Gastrocnemius medialis (tissue), 4 donors: ENCODE results near the gene BCL11B.

Experiments used
- POLR2A ChIP-seq, 2 donors: fragments of 450-650 bp; IDR thresholded peaks; one replicate each; pipeline ENCODE4 v1.6.1; 2017; ENCODE audit warnings: antibody characterized with exemption in 2 of 2, mild to moderate bottlenecking in 2 of 2, moderate library complexity in 2 of 2
- TF ChIP-seq, protein P1 (sequence below), 5 experiments: fragments of 450-650 bp in 3 of 5; fragments of 200-600 bp in 2 of 5; sonication (generic) in 2 of 5; IDR thresholded peaks in 4 of 5; conservative IDR thresholded peaks in 1 of 5; 1 replicate in 4 of 5; 2 replicates in 1 of 5; pipeline ENCODE4 v1.5.1; 2016 to 2019; ENCODE audit warnings: antibody characterized with exemption in 5 of 5, mild to moderate bottlenecking in 3 of 5, moderate library complexity in 3 of 5

DNA sequence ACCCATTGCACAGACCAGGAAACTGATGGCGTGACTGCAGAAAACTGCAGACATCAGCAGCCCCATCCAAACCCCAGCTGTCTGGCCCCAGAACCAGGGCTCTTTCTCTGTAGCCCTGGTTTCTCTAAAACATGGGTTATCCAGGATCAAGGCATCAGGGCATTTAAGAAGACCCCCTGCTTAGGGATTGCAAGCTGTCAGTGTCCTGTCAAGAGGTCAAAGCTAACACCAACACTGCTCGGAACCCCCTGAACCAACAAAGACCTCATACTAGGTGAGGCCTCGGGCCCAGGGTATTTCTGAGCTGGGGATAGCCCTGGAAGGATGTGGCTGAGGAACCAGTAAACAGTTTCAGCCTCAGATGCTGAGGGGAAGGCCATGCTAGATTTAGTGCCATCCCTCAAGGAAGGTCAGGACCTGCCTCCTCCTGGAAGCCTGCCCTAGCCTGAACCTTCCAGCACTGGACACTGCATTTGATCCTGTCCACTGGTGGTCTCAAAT is 39.2 kb downstream of the BCL11B start:
- TF ChIP-seq POLR2A (IDR thresholded peaks at IDR 0.05) = no peak
- TF ChIP-seq, protein P1, sequence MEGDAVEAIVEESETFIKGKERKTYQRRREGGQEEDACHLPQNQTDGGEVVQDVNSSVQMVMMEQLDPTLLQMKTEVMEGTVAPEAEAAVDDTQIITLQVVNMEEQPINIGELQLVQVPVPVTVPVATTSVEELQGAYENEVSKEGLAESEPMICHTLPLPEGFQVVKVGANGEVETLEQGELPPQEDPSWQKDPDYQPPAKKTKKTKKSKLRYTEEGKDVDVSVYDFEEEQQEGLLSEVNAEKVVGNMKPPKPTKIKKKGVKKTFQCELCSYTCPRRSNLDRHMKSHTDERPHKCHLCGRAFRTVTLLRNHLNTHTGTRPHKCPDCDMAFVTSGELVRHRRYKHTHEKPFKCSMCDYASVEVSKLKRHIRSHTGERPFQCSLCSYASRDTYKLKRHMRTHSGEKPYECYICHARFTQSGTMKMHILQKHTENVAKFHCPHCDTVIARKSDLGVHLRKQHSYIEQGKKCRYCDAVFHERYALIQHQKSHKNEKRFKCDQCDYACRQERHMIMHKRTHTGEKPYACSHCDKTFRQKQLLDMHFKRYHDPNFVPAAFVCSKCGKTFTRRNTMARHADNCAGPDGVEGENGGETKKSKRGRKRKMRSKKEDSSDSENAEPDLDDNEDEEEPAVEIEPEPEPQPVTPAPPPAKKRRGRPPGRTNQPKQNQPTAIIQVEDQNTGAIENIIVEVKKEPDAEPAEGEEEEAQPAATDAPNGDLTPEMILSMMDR (IDR thresholded peaks at IDR 0.05 in 4 of 5, conservative IDR thresholded peaks at IDR 0.05 in 1 of 5) = no peak
